ENCODE measurements around the gene MRPL54. TPM values are rescaled to one million over a fixed set of nuclear protein-coding genes. Genes with fewer than 3 reads are reported as not detected.

MRPL54 gene
- total RNA-seq, 1 donor from 2014 or later: 57.5 TPM

- no peak for DNase-seq (ENCODE audit: low spot score)
Measured at GRCh38 chr19:3768748-3769099, 6.2 kb downstream of the MRPL54 start.

- no peak for DNase-seq (ENCODE audit: low spot score)
Measured at GRCh38 chr19:3769494-3769893, 7.0 kb downstream of the MRPL54 start.

GRCh38 chr19:3770136-3770999, 7.9 kb downstream of the MRPL54 start:
- DNase-seq (ENCODE audit: low spot score): no peak

GRCh38 chr19:3771000-3771905, 8.8 kb downstream of the MRPL54 start:
- DNase-seq (ENCODE audit: low spot score): no peak

GRCh38 chr19:3771906-3772455, 9.5 kb downstream of the MRPL54 start, which contains the start of gene RAX2:
RAX2 (minus strand) TSS chr19:3772228; CDS start chr19:3771742, 486 bp downstream.
- DNase-seq (ENCODE audit: low spot score): no peak

- DNase-seq (ENCODE audit: low spot score): no peak
Measured at GRCh38 chr19:3773814-3774515, 11.5 kb downstream of the MRPL54 start.

- DNase-seq (ENCODE audit: low spot score): no peak
Measured at GRCh38 chr19:3774621-3775373, 12.3 kb downstream of the MRPL54 start.

GRCh38 chr19:3775374-3775711, 12.9 kb downstream of the MRPL54 start:
- DNase-seq (ENCODE audit: low spot score): no peak

- DNase-seq (ENCODE audit: low spot score): no peak
Measured at GRCh38 chr19:3775831-3776230, 13.3 kb downstream of the MRPL54 start.

- DNase-seq (ENCODE audit: low spot score): no peak
Measured at GRCh38 chr19:3776479-3777040, 14.1 kb downstream of the MRPL54 start.

- no peak for DNase-seq (ENCODE audit: low spot score)
Measured at GRCh38 chr19:3778104-3778867, 15.8 kb downstream of the MRPL54 start.

GRCh38 chr19:3778899-3779723, 16.6 kb downstream of the MRPL54 start:
- no peak for DNase-seq (ENCODE audit: low spot score)

- no peak for DNase-seq (ENCODE audit: low spot score)
Measured at GRCh38 chr19:3780786-3781304, 18.4 kb downstream of the MRPL54 start.

GRCh38 chr19:3781603-3782002, 19.1 kb downstream of the MRPL54 start:
- DNase-seq (ENCODE audit: low spot score): no peak

- DNase-seq (ENCODE audit: low spot score): no peak
Measured at GRCh38 chr19:3782330-3782729, 19.8 kb downstream of the MRPL54 start.

GRCh38 chr19:3782903-3783302, 20.4 kb downstream of the MRPL54 start:
- no peak for DNase-seq (ENCODE audit: low spot score)

- DNase-seq (ENCODE audit: low spot score): no peak
Measured at GRCh38 chr19:3783660-3784584, 21.4 kb downstream of the MRPL54 start.
